HEK293 (cell line): ENCODE data around the gene POLK.

ENCODE experiments used
- HOXC10 ChIP-seq: sonication (generic); formaldehyde crosslinking; IDR thresholded peaks from 2 replicates; pipeline ENCODE4 v1.8.1; 2023; ENCODE audit warnings: mild to moderate bottlenecking, missing genetic modification reagents
- PRDM6 ChIP-seq: fragments of 450-650 bp; formaldehyde crosslinking; IDR thresholded peaks from 2 replicates; pipeline ENCODE4 v1.5.1; 2017; ENCODE audit warnings: missing biosample characterization, missing genetic modification characterization
- SP2 ChIP-seq: fragments of 450-650 bp; formaldehyde crosslinking; IDR thresholded peaks from 2 replicates; pipeline ENCODE4 v1.5.1; 2016; ENCODE audit warnings: missing biosample characterization, missing genetic modification characterization
- WT1 ChIP-seq: fragments of 450-650 bp; formaldehyde crosslinking; IDR thresholded peaks from 2 replicates; pipeline ENCODE4 v1.5.1; 2016; ENCODE audit warnings: missing biosample characterization, missing genetic modification characterization
- ZBTB11 ChIP-seq: fragments of 450-650 bp; formaldehyde crosslinking; conservative IDR thresholded peaks from 2 replicates; pipeline ENCODE4 v1.5.1; 2016; ENCODE audit warnings: low read depth, missing biosample characterization, missing genetic modification characterization
- ZFHX2 ChIP-seq: fragments of 450-650 bp; formaldehyde crosslinking; conservative IDR thresholded peaks from 2 replicates; pipeline ENCODE4 v1.5.1; 2016; ENCODE audit warnings: missing biosample characterization, missing genetic modification characterization
- ZNF121 ChIP-seq: fragments of 450-650 bp; formaldehyde crosslinking; IDR thresholded peaks from 2 replicates; pipeline ENCODE4 v1.5.1; 2016; ENCODE audit warnings: missing biosample characterization, missing genetic modification characterization
- ZNF19 ChIP-seq: fragments of 450-650 bp; formaldehyde crosslinking; IDR thresholded peaks from 2 replicates; pipeline ENCODE4; 2016; ENCODE audit warnings: missing biosample characterization, missing genetic modification characterization, low read depth
- ZNF223 ChIP-seq: fragments of 450-650 bp; formaldehyde crosslinking; IDR thresholded peaks from 2 replicates; pipeline ENCODE4 v1.5.1; 2016; ENCODE audit warnings: missing biosample characterization, missing genetic modification characterization
- ZNF280D ChIP-seq: fragments of 450-650 bp; formaldehyde crosslinking; IDR thresholded peaks from 2 replicates; pipeline ENCODE4 v1.5.1; 2016; ENCODE audit warnings: missing biosample characterization, missing genetic modification characterization
- ZNF518A ChIP-seq: fragments of 450-650 bp; formaldehyde crosslinking; conservative IDR thresholded peaks from 2 replicates; pipeline ENCODE4 v1.5.1; 2016; ENCODE audit warnings: low read depth, missing biosample characterization, missing genetic modification characterization
- ZNF560 ChIP-seq: fragments of 450-650 bp; formaldehyde crosslinking; IDR thresholded peaks from 2 replicates; pipeline ENCODE4 v1.5.1; 2017; ENCODE audit warnings: missing biosample characterization, missing genetic modification characterization, borderline replicate concordance
- ZNF629 ChIP-seq: fragments of 450-650 bp; formaldehyde crosslinking; IDR thresholded peaks from 2 replicates; pipeline ENCODE4 v1.5.1; 2017; ENCODE audit warnings: missing biosample characterization, missing genetic modification characterization
- ZSCAN16 ChIP-seq: fragments of 450-650 bp; formaldehyde crosslinking; IDR thresholded peaks from 2 replicates; pipeline ENCODE4 v1.5.1; 2016; ENCODE audit warnings: missing biosample characterization, missing genetic modification characterization

The POLK gene

GRCh38 chr5:75611311-75612225, 99.9 kb downstream of the POLK start, which contains the start of gene ANKDD1B (continued):
- TF ChIP-seq ZNF518A (tag by site-specific recombination) (no peak), ZNF223 (tag by site-specific recombination) (no peak), ZNF280D (tag by site-specific recombination) (no peak), ZNF19 (tag by site-specific recombination) (no peak), WT1 (tag by site-specific recombination) (peak; percentile 69), HOXC10 (no peak), ZNF629 (no peak), ZBTB11 (tag by site-specific recombination) (no peak), ZNF560 (tag by site-specific recombination) (no peak), ZNF121 (tag by site-specific recombination) (no peak), ZFHX2 (peak; percentile 61), PRDM6 (tag by site-specific recombination) (0 out of 2 replicates have a peak, but pooled peaks have one; percentile 11), ZSCAN16 (no peak), SP2 (no peak)
